ENCODE data around the gene BCAP31.
"Not testable (repeated sequence)": the region's sequence is repeated elsewhere in the genome, so short reads cannot be mapped to it uniquely, and the experiment has no call there.

BCAP31 gene

GRCh38 chrX:153733651-153734240, 9.6 kb upstream of the BCAP31 start:
- no peak for DNase-seq

GRCh38 chrX:153732401-153732800, 8.2 kb upstream of the BCAP31 start:
- no peak for DNase-seq

- no peak for DNase-seq
Observed at GRCh38 chrX:153731845-153732215, 7.6 kb upstream of the BCAP31 start.

- no peak for DNase-seq
Observed at GRCh38 chrX:153731117-153731844, 7.1 kb upstream of the BCAP31 start.

- DNase-seq: not testable (repeated sequence)
Observed at GRCh38 chrX:153730115-153730514, 5.9 kb upstream of the BCAP31 start.

GRCh38 chrX:153728951-153729631, 4.9 kb upstream of the BCAP31 start:
- no peak for DNase-seq

GRCh38 chrX:153728095-153728494, 3.9 kb upstream of the BCAP31 start:
- no peak for DNase-seq

- DNase-seq: no peak
Observed at GRCh38 chrX:153727123-153727931, 3.1 kb upstream of the BCAP31 start.

- DNase-seq: peak; percentile 65
Observed at GRCh38 chrX:153726286-153727122, 2.3 kb upstream of the BCAP31 start.

- no peak for DNase-seq
Observed at GRCh38 chrX:153725832-153726285, 1.7 kb upstream of the BCAP31 start.

- peak; percentile 45 for DNase-seq
Observed at GRCh38 chrX:153725039-153725831, 1.0 kb upstream of the BCAP31 start.

GRCh38 chrX:153723351-153724251, 586 bp downstream of the BCAP31 start:
- DNase-seq: peak; percentile 70

- DNase-seq: no peak
Observed at GRCh38 chrX:153722704-153723350, 1.4 kb downstream of the BCAP31 start.

GRCh38 chrX:153719701-153720100, 4.5 kb downstream of the BCAP31 start:
- DNase-seq: no peak

GRCh38 chrX:153719238-153719637, 4.9 kb downstream of the BCAP31 start:
- no peak for DNase-seq

- DNase-seq: no peak
Observed at GRCh38 chrX:153717445-153717844, 6.7 kb downstream of the BCAP31 start.

GRCh38 chrX:153714256-153714655, 9.9 kb downstream of the BCAP31 start:
- DNase-seq: no peak

GRCh38 chrX:153709726-153710674, 14.2 kb downstream of the BCAP31 start:
- DNase-seq: no peak

- peak; percentile 38 for DNase-seq
Observed at GRCh38 chrX:153708415-153708814, 15.8 kb downstream of the BCAP31 start.

Measured in NCI-H146 (cell line).